Measurements from ENCODE around the gene ZNF813.
"Not testable (repeated sequence)": the region's sequence is repeated elsewhere in the genome, so short reads cannot be mapped to it uniquely, and the experiment has no call there.

- TF ChIP-seq, protein P1, sequence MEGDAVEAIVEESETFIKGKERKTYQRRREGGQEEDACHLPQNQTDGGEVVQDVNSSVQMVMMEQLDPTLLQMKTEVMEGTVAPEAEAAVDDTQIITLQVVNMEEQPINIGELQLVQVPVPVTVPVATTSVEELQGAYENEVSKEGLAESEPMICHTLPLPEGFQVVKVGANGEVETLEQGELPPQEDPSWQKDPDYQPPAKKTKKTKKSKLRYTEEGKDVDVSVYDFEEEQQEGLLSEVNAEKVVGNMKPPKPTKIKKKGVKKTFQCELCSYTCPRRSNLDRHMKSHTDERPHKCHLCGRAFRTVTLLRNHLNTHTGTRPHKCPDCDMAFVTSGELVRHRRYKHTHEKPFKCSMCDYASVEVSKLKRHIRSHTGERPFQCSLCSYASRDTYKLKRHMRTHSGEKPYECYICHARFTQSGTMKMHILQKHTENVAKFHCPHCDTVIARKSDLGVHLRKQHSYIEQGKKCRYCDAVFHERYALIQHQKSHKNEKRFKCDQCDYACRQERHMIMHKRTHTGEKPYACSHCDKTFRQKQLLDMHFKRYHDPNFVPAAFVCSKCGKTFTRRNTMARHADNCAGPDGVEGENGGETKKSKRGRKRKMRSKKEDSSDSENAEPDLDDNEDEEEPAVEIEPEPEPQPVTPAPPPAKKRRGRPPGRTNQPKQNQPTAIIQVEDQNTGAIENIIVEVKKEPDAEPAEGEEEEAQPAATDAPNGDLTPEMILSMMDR (IDR thresholded peaks at IDR 0.05): peak; percentile 83
- not testable (repeated sequence) for TF ChIP-seq SIN3A (IDR thresholded peaks at IDR 0.05; ENCODE audit: borderline replicate concordance, insufficient read depth, low read depth, low read length)
These were observed 36.8 kb downstream of the ZNF813 start for GRCh38 chr19:53504365-53504703.

Measured in Panc1 (cell line).